ENCODE results near the gene KRT6A. TPM values are rescaled to one million over a fixed set of nuclear protein-coding genes. Genes with fewer than 3 reads are reported as not detected.

The KRT6A gene
- 1 to 10 TPM in 1 of 3 donors, not detected in 2; 1.4 TPM for total RNA-seq
- long read RNA-seq, donor 1 = 0 reads
- long read RNA-seq, donor 2 = 0 reads

DNA sequence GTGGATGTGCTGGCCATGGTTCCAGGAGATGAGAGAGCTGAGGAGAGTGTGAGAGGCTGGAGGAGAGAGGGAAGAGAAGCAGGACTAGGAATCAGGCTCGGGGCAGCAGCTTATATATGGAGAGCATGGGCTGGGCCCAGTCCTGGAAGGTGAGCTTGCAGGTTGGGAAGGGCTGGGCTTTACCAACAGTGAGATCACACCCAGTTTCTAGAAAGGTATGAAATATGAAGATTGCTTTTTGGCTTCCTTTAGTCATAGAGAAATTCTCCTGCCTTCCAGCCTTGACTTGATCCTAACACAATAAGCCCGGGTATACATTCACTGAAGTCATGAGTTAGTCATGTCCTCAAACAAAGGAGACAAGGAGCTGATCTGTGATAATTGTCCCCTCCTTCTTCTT, at the start of gene KRT6A:
TSS of gene KRT6A (minus strand) at position 86 of the 400 bp plus-strand sequence. CDS start at position 17, 69 bp downstream.
- Histone ChIP-seq H3K36me3 (ENCODE audit: low read depth) (no peaks in the 10 kb centered on the region), H3K4me3 (no peak within 1 kb of the TSS), H3K4me1 (ENCODE audit: low read depth) (no peaks in the 10 kb centered on the region), H3K9me3 (no peaks in the 10 kb centered on the region)
- intact Hi-C loops (cut with DNase I, micrococcal nuclease) = no loop called here
- ATAC-seq (no peak), DNase-seq (no peak)
- TF ChIP-seq, protein P1, sequence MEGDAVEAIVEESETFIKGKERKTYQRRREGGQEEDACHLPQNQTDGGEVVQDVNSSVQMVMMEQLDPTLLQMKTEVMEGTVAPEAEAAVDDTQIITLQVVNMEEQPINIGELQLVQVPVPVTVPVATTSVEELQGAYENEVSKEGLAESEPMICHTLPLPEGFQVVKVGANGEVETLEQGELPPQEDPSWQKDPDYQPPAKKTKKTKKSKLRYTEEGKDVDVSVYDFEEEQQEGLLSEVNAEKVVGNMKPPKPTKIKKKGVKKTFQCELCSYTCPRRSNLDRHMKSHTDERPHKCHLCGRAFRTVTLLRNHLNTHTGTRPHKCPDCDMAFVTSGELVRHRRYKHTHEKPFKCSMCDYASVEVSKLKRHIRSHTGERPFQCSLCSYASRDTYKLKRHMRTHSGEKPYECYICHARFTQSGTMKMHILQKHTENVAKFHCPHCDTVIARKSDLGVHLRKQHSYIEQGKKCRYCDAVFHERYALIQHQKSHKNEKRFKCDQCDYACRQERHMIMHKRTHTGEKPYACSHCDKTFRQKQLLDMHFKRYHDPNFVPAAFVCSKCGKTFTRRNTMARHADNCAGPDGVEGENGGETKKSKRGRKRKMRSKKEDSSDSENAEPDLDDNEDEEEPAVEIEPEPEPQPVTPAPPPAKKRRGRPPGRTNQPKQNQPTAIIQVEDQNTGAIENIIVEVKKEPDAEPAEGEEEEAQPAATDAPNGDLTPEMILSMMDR (IDR thresholded peaks at IDR 0.05) = no peak

DNA sequence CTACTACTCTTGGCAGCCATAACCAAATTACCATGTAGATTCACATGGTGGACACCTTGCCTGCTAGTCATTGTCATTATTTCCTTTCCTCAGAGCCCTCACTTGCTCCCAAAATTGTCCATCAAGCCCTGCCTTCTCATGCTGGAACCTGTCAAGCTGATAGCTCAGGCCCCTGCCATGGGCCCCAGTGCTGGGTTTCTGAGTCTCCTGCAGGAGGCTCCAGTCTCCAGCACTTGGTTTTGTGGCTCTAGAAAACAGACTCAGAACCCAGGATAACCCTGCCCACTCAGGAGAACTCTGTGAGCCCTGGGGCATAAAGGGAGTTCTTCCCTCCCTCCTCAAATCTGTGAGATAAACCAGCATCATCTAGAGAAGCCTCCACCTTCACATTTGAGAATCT, 49.1 kb upstream of the KRT6A start:
- ATAC-seq = no peak

GRCh38 chr12:52541709-52542108, 48.7 kb upstream of the KRT6A start:
- Histone ChIP-seq H3K4me1 (ENCODE audit: low read depth) (no peaks in the 10 kb centered on the region), H3K9me3 (no peaks in the 10 kb centered on the region), H3K4me3 (no peak overlapping the region), H3K36me3 (ENCODE audit: low read depth) (no peaks in the 10 kb centered on the region)
- TF ChIP-seq, protein P1 (IDR thresholded peaks at IDR 0.05) = no peak
- intact Hi-C loops (cut with DNase I, micrococcal nuclease) = no loop called here
- DNase-seq = no peak
- no peak for ATAC-seq

More for the DNA sequence above, 49.1 kb upstream of the KRT6A start:
- intact Hi-C loops (cut with DNase I, micrococcal nuclease) = no loop called here
- DNase-seq = no peak
- Histone ChIP-seq H3K36me3 (ENCODE audit: low read depth) (no peaks in the 10 kb centered on the region), H3K9me3 (no peaks in the 10 kb centered on the region), H3K4me1 (ENCODE audit: low read depth) (no peaks in the 10 kb centered on the region), H3K4me3 (no peak overlapping the region)
- TF ChIP-seq, protein P1 (IDR thresholded peaks at IDR 0.05) = no peak

GRCh38 chr12:52540531-52540930, 47.5 kb upstream of the KRT6A start:
- no peak for ATAC-seq
- DNase-seq = no peak
- Histone ChIP-seq H3K9me3 (no peaks in the 10 kb centered on the region), H3K4me1 (ENCODE audit: low read depth) (no peaks in the 10 kb centered on the region), H3K4me3 (no peak overlapping the region), H3K36me3 (ENCODE audit: low read depth) (no peaks in the 10 kb centered on the region)
- TF ChIP-seq, protein P1 (IDR thresholded peaks at IDR 0.05) = no peak
- intact Hi-C loops (cut with DNase I, micrococcal nuclease) = no loop called here

GRCh38 chr12:52539821-52540173, 46.7 kb upstream of the KRT6A start:
- TF ChIP-seq, protein P1 (IDR thresholded peaks at IDR 0.05) = no peak
- DNase-seq = no peak
- no peak for ATAC-seq
- Histone ChIP-seq H3K9me3 (no peaks in the 10 kb centered on the region), H3K4me1 (ENCODE audit: low read depth) (no peaks in the 10 kb centered on the region), H3K4me3 (no peak overlapping the region), H3K36me3 (ENCODE audit: low read depth) (no peaks in the 10 kb centered on the region)
- intact Hi-C loops (cut with DNase I, micrococcal nuclease) = no loop called here

Measured in mucosa of descending colon (tissue), 3 donors.